IMR-90 (cell line): ENCODE results near the gene BTRC. TPM values are rescaled to one million over a fixed set of nuclear protein-coding genes. Genes with fewer than 3 reads are reported as not detected.
"Not testable (repeated sequence)": the region's sequence is repeated elsewhere in the genome, so short reads cannot be mapped to it uniquely, and the experiment has no call there.

Experiments
- ATAC-seq: fragments of 200-7000 bp; cut with Tn5 transposase; 2 replicates; pipeline ENCODE4 v1.9.1; 2020; ENCODE audit warnings: low read depth, mild to moderate bottlenecking, moderate library complexity
- BruUV-seq: library from RNA; stranded (reverse); fragments of 400-500 nt; replicated peaks from 2 replicates; lab custom pipeline; 2021; lab: Mats Ljungman, UMichigan
- CTCF ChIA-PET: fragments of 300-600 bp; formaldehyde crosslinking; extraction: SDS; loops from one replicate; lab custom pipeline; 2021; ENCODE audit warnings: antibody characterized with exemption; lab: Yijun Ruan, JAX
- POLR2A ChIA-PET: fragments of 300-600 bp; sonication (Branson Sonifier 250); formaldehyde crosslinking; loops from one replicate; lab custom pipeline; 2022; ENCODE audit warnings: antibody characterized with exemption; ENCODE audit not compliant: unreplicated experiment; lab: Charles Lee
- DNase-seq: peaks from one replicate; pipeline ENCODE4 v3.0.0; 2013
- H2AFZ ChIP-seq: replicated peaks from 2 replicates; pipeline ENCODE3; 2013; ENCODE audit warnings: low read length, mild to moderate bottlenecking; ENCODE audit not compliant: poor library complexity
- H2AK5ac ChIP-seq: 2 replicates; pipeline ENCODE4 v1.6.1; 2013; ENCODE audit warnings: low read depth, low read length, inconsistent platforms
- H2AK9ac ChIP-seq: replicated peaks from 2 replicates; pipeline ENCODE3; 2013; ENCODE audit warnings: mild to moderate bottlenecking, low read depth, low read length, moderate library complexity; ENCODE audit not compliant: poor library complexity
- H2BK120ac ChIP-seq: 2 replicates; pipeline ENCODE4 v1.6.1; 2013; ENCODE audit warnings: low read depth, low read length, inconsistent platforms
- H2BK15ac ChIP-seq: 3 replicates; pipeline ENCODE4 v1.6.1; 2013; ENCODE audit warnings: low read depth, low read length, inconsistent platforms
- H2BK20ac ChIP-seq: 2 replicates; pipeline ENCODE4 v1.6.1; 2013; ENCODE audit warnings: low read depth, mild to moderate bottlenecking, inconsistent platforms, low read length, moderate library complexity
- H2BK5ac ChIP-seq: 2 replicates; pipeline ENCODE4 v1.6.1; 2013; ENCODE audit warnings: mild to moderate bottlenecking, low read depth, low read length, inconsistent platforms; ENCODE audit not compliant: poor library complexity, severe bottlenecking
- H3K14ac ChIP-seq: replicated peaks from 2 replicates; pipeline ENCODE4 v1.6.1; 2013; ENCODE audit warnings: low read depth, low read length, inconsistent platforms
- H3K18ac ChIP-seq: 2 replicates; pipeline ENCODE4 v1.6.1; 2013; ENCODE audit warnings: low read depth, low read length, control low read depth
- H3K23ac ChIP-seq: 2 replicates; pipeline ENCODE4 v1.6.1; 2013; ENCODE audit warnings: low read depth, low read length, inconsistent platforms
- H3K27ac ChIP-seq: 2 replicates; pipeline ENCODE4 v1.5.1; 2013; ENCODE audit warnings: mild to moderate bottlenecking, control low read depth, low read length; ENCODE audit not compliant: insufficient read depth
- H3K27me3 ChIP-seq: 2 replicates; pipeline ENCODE4 v1.6.1; 2013; ENCODE audit warnings: low read length; ENCODE audit not compliant: control insufficient read depth, insufficient read depth
- H3K36me3 ChIP-seq: 2 replicates; pipeline ENCODE4 v1.6.1; 2013; ENCODE audit warnings: low read length, mixed read lengths; ENCODE audit not compliant: control insufficient read depth, insufficient read depth
- H3K4ac ChIP-seq: 2 replicates; pipeline ENCODE4 v1.6.1; 2013; ENCODE audit warnings: low read depth, low read length, inconsistent platforms
- H3K4me1 ChIP-seq: 2 replicates; pipeline ENCODE4 v1.6.1; 2013; ENCODE audit warnings: low read length, mixed read lengths; ENCODE audit not compliant: control insufficient read depth, insufficient read depth
- H3K4me2 ChIP-seq: 2 replicates; pipeline ENCODE4 v1.6.1; 2013; ENCODE audit warnings: low read depth, mild to moderate bottlenecking, control low read depth, low read length, moderate library complexity
- H3K4me3 ChIP-seq: 2 replicates; pipeline ENCODE4 v1.5.1; 2013; ENCODE audit warnings: low read depth, mild to moderate bottlenecking, control low read depth, low read length, moderate library complexity; ENCODE audit not compliant: insufficient read depth
- H3K56ac ChIP-seq: 2 replicates; pipeline ENCODE4 v1.6.1; 2013; ENCODE audit warnings: low read length, inconsistent platforms; ENCODE audit not compliant: insufficient read depth; ENCODE audit errors: extremely low read depth
- H3K79me1 ChIP-seq, 2 experiments: 2 replicates each; pipeline ENCODE4 v1.6.1; 2013; ENCODE audit warnings: low read length in 2 of 2, inconsistent platforms in 1 of 2, low read depth in 1 of 2
- H3K9ac ChIP-seq: 2 replicates; pipeline ENCODE4 v1.6.1; 2013; ENCODE audit warnings: low read depth, low read length, control low read depth
- H3K9me1 ChIP-seq: 2 replicates; pipeline ENCODE4 v1.6.1; 2013; ENCODE audit warnings: low read length, inconsistent platforms; ENCODE audit not compliant: insufficient read depth
- H3K9me3 ChIP-seq: 2 replicates; pipeline ENCODE4 v1.6.1; 2013; ENCODE audit warnings: low read length; ENCODE audit not compliant: control insufficient read depth, insufficient read depth
- H4K20me1 ChIP-seq: 2 replicates; pipeline ENCODE4 v1.6.1; 2013; ENCODE audit warnings: low read length, inconsistent platforms; ENCODE audit not compliant: insufficient read depth
- H4K5ac ChIP-seq: 2 replicates; pipeline ENCODE4 v1.6.1; 2013; ENCODE audit warnings: mild to moderate bottlenecking, low read depth, low read length, control low read depth
- H4K8ac ChIP-seq, 2 experiments: 2 replicates each; pipeline ENCODE4 v1.6.1; 2013; ENCODE audit warnings: low read depth in 2 of 2, low read length in 2 of 2, control low read depth in 1 of 2, inconsistent platforms in 1 of 2
- H4K91ac ChIP-seq: 2 replicates; pipeline ENCODE4 v1.6.1; 2013; ENCODE audit warnings: low read depth, low read length, inconsistent platforms; ENCODE audit not compliant: insufficient read depth
- WGBS, 2 experiments: methylation state at CpG; one replicate each; pipeline versions ENCODE4 v1.1.5 to v1.1.7; 2013; ENCODE audit warnings: missing lambda C conversion rate in 2 of 2; ENCODE audit not compliant: insufficient read length in 1 of 2; ENCODE audit errors: extremely low coverage in 2 of 2; 5-methylcytosine and 5-hydroxymethylcytosine counted together
- dilution Hi-C: fragments of 300-500 bp; cut with HindIII; formaldehyde crosslinking; loops from one replicate; pipeline ENCODE4 v1.14.3; 2018; ENCODE audit warnings: low sequenced_read_pairs; ENCODE audit not compliant: unreplicated experiment
- in situ Hi-C: fragments of 300-500 bp; cut with MboI; formaldehyde crosslinking; loops from 3 replicates; pipeline ENCODE4 v1.14.3; 2019; ENCODE audit warnings: low sequenced_read_pairs, inconsistent platforms, mixed read lengths
- intact Hi-C: fragments of 100-400 bp; cut with micrococcal nuclease; formaldehyde crosslinking; loops from 2 replicates; pipeline ENCODE4 v1.10.0; 2022
- polyA plus RNA-seq, 3 experiments: library from polyadenylated mRNA; depleted of rRNA; stranded (reverse); fragments of >200 nt; gene quantifications; 2 replicates each; pipeline ENCODE4 v1.2.3, GENCODE V29; 2012; ENCODE audit warnings: low replicate concordance in 1 of 3
- total RNA-seq: library from RNA; depleted of rRNA; stranded (reverse); fragments of >200 nt; gene quantifications from 2 replicates; pipeline ENCODE4 v1.2.3, GENCODE V29; 2012

BTRC gene
- total and polyA plus RNA-seq, 2 of the 4 experiments (the other 2 are of a cell fraction): 7.7 to 8.4 TPM

DNA sequence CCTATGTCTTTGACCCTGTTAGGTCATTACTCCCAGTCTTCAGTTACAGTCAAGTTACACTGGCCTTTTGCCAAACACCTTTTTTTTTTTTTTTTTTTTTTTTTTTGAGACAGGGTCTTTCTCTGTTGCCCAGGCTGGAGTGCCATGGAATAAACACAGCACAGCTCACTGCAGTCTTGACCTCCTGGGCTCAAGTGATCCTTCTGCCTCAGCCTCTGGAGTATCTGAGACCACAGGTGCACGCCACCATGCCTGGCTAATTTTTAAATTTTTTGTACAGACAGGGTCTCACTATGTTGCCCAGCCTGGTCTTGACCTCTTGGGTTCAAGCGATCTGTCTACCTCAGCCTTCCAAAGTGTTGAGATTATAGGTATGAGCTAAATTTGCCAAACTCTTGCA is 35.6 kb downstream of the BTRC start:
- H2AK5ac ChIP-seq, in situ Hi-C loops, H2BK20ac ChIP-seq, H3K27me3 ChIP-seq, H3K14ac ChIP-seq, H2BK120ac ChIP-seq, H4K5ac ChIP-seq, intact Hi-C loops, H2BK5ac ChIP-seq, DNase-seq, H3K36me3 ChIP-seq, H4K8ac ChIP-seq, H3K4me1 ChIP-seq, H3K18ac ChIP-seq, H2AK9ac ChIP-seq, H2BK15ac ChIP-seq, BruUV-seq, H3K9me1 ChIP-seq, dilution Hi-C loops, H3K56ac ChIP-seq, H3K9me3 ChIP-seq, H3K27ac ChIP-seq, H3K9ac ChIP-seq, H3K23ac ChIP-seq, POLR2A ChIA-PET, ATAC-seq, H3K4me2 ChIP-seq, H3K4ac ChIP-seq, H2AFZ ChIP-seq, H3K4me3 ChIP-seq, CTCF ChIA-PET, H4K91ac ChIP-seq: not testable (repeated sequence)
- no CpG with 5 or more reads among the region's 2 CpGs for WGBS, 2 experiments
- Histone ChIP-seq H4K20me1 (peaks cover 36% of the 10 kb centered on the region), H3K79me1 (peaks cover 20 to 52% of the 10 kb centered on the region in 2 experiments; a peak in 3 of 4 replicates)
